Activated T-cell treated with anti-CD3 and anti-CD28 coated beads, Interleukin-2, amount 50 U/mL, for 72 hours (primary cell): Measurements from ENCODE around the gene ZNF32. TPM values are rescaled to one million over a fixed set of nuclear protein-coding genes. Genes with fewer than 3 reads are reported as not detected.
"Not testable (repeated sequence)": the region's sequence is repeated elsewhere in the genome, so short reads cannot be mapped to it uniquely, and the experiment has no call there.

Experiments used
- ATAC-seq, 2 donors: fragments of 150-1000 bp; cut with Tn5 transposase; replicated peaks in 1 of 2; 2 replicates each; pipeline ENCODE4 v1.10.0; 2021; ENCODE audit warnings: moderate library complexity in 2 of 2, mild to moderate bottlenecking in 1 of 2
- DNase-seq, 2 donors: peaks; one replicate each; pipeline ENCODE4 v3.0.0; 2021 to 2022; ENCODE audit warnings: mixed read lengths in 1 of 2
- H3K27ac Mint-ChIP-seq: one replicate; pipeline ENCODE4 v1.8.0; 2022; ENCODE audit warnings: mild to moderate bottlenecking, moderate library complexity, mixed read lengths
- H3K27me3 Mint-ChIP-seq: one replicate; pipeline ENCODE4 v1.8.0; 2022; ENCODE audit warnings: low read depth, mixed read lengths
- H3K36me3 Mint-ChIP-seq, 2 donors: one replicate each; pipeline ENCODE4 v1.8.0; 2022; ENCODE audit warnings: mixed read lengths in 2 of 2, mild to moderate bottlenecking in 1 of 2; ENCODE audit not compliant: insufficient read depth in 2 of 2
- H3K4me1 Mint-ChIP-seq: one replicate; pipeline ENCODE4 v1.8.0; 2022; ENCODE audit warnings: low read depth, mixed read lengths
- H3K4me3 Mint-ChIP-seq, 2 donors: one replicate each; pipeline ENCODE4 v1.8.0; 2022; ENCODE audit warnings: mild to moderate bottlenecking in 2 of 2, mixed read lengths in 2 of 2, moderate library complexity in 2 of 2
- H3K9me3 Mint-ChIP-seq, 2 donors: one replicate each; pipeline ENCODE4 v1.8.0; 2022; ENCODE audit warnings: mixed read lengths in 2 of 2
- total RNA-seq, 2 donors: library from RNA; stranded (reverse); gene quantifications; one replicate each; pipeline ENCODE4 v1.2.3, GENCODE V29; 2022

Gene ZNF32
- total RNA-seq, 2 donors from 2014 or later = 12.4 to 18.0 TPM

- peaks cover 34% of the 10 kb centered on the region for H3K4me1 Mint-ChIP-seq
- H3K36me3 Mint-ChIP-seq = peaks cover 17 to 24% of the 10 kb centered on the region in 2 donors
- H3K27ac Mint-ChIP-seq = peak within 1 kb of the TSS; percentile 29
- H3K27me3 Mint-ChIP-seq = no peaks in the 10 kb centered on the region
- peaks cover 0 to 8% of the 10 kb centered on the region in 2 donors for H3K9me3 Mint-ChIP-seq
- ATAC-seq = peak; percentile 91 to 92
- DNase-seq = peak; percentile 65 to 72
- peak within 1 kb of the TSS; percentile 83 to 85 for H3K4me3 Mint-ChIP-seq
Measured at GRCh38 chr10:43606323-43607198, 42.1 kb downstream of the ZNF32 start, which contains the start of gene ZNF485. Gene ZNF485, plus strand, starts transcription at chr10:43606438. Its CDS starts 613 bp downstream, at chr10:43607051.

GRCh38 chr10:43605850-43606322, 42.8 kb downstream of the ZNF32 start:
- H3K9me3 Mint-ChIP-seq = peaks cover 0 to 8% of the 10 kb centered on the region in 2 donors
- H3K27ac Mint-ChIP-seq = peak overlapping the region; percentile 29
- peaks cover 16 to 23% of the 10 kb centered on the region in 2 donors for H3K36me3 Mint-ChIP-seq
- peak overlapping the region; percentile 71 to 83 for H3K4me3 Mint-ChIP-seq
- no peak for DNase-seq
- ATAC-seq = peak in 1 of 2 donors; percentile 44
- no peaks in the 10 kb centered on the region for H3K27me3 Mint-ChIP-seq
- H3K4me1 Mint-ChIP-seq = peaks cover 34% of the 10 kb centered on the region

- DNase-seq, H3K27ac Mint-ChIP-seq, H3K27me3 Mint-ChIP-seq, H3K9me3 Mint-ChIP-seq, H3K4me3 Mint-ChIP-seq, H3K4me1 Mint-ChIP-seq, ATAC-seq: not testable (repeated sequence)
- peaks cover 3 to 11% of the 10 kb centered on the region in 2 donors for H3K36me3 Mint-ChIP-seq
Measured at GRCh38 chr10:43601576-43601975, 47.1 kb downstream of the ZNF32 start.

- ATAC-seq (no peak), DNase-seq (no peak)
- peaks cover 0 to 4% of the 10 kb centered on the region in 2 donors for H3K9me3 Mint-ChIP-seq
- H3K27ac Mint-ChIP-seq = no peak overlapping the region
- peaks cover 0 to 11% of the 10 kb centered on the region in 2 donors for H3K36me3 Mint-ChIP-seq
- peaks cover 5% of the 10 kb centered on the region for H3K27me3 Mint-ChIP-seq
- peaks cover 22% of the 10 kb centered on the region for H3K4me1 Mint-ChIP-seq
- H3K4me3 Mint-ChIP-seq = no peak overlapping the region
Measured at GRCh38 chr10:43599333-43599732, 49.3 kb downstream of the ZNF32 start.

- DNase-seq = no peak
- peaks cover 22% of the 10 kb centered on the region for H3K4me1 Mint-ChIP-seq
- no peak for ATAC-seq
- H3K36me3 Mint-ChIP-seq = peaks cover 5 to 16% of the 10 kb centered on the region in 2 donors
- peaks cover 10% of the 10 kb centered on the region for H3K27me3 Mint-ChIP-seq
- no peak overlapping the region for H3K4me3 Mint-ChIP-seq
- peaks cover 0 to 7% of the 10 kb centered on the region in 2 donors for H3K9me3 Mint-ChIP-seq
- no peak overlapping the region for H3K27ac Mint-ChIP-seq
Measured at GRCh38 chr10:43598446-43598845, 50.2 kb downstream of the ZNF32 start.

GRCh38 chr10:43596546-43596945, 52.1 kb downstream of the ZNF32 start:
- Mint-ChIP-seq H3K4me3 (no peak overlapping the region), H3K9me3 (peaks cover 4 to 7% of the 10 kb centered on the region in 2 donors)

GRCh38 chr10:43595739-43596298, 52.9 kb downstream of the ZNF32 start:
- peak overlapping the region; percentile 73 to 75 for H3K4me3 Mint-ChIP-seq

More at GRCh38 chr10:43596546-43596945, 52.1 kb downstream of the ZNF32 start:
- ATAC-seq (no peak), DNase-seq (no peak)
- Mint-ChIP-seq H3K36me3 (peaks cover 12 to 15% of the 10 kb centered on the region in 2 donors), H3K4me1 (peaks cover 22% of the 10 kb centered on the region), H3K27me3 (peaks cover 10% of the 10 kb centered on the region), H3K27ac (no peak overlapping the region)

GRCh38 chr10:43594944-43595589, 53.6 kb downstream of the ZNF32 start:
- DNase-seq (peak; percentile 43 to 46), ATAC-seq (peak; percentile 85 to 86)
- Mint-ChIP-seq H3K36me3 (peaks cover 17% of the 10 kb centered on the region in 2 donors), H3K27me3 (peaks cover 10% of the 10 kb centered on the region), H3K9me3 (peaks cover 4 to 10% of the 10 kb centered on the region in 2 donors), H3K4me3 (peak overlapping the region; percentile 73 to 75), H3K4me1 (peaks cover 22% of the 10 kb centered on the region), H3K27ac (no peak overlapping the region)

More at GRCh38 chr10:43595739-43596298, 52.9 kb downstream of the ZNF32 start:
- no peak overlapping the region for H3K27ac Mint-ChIP-seq
- peak; percentile 31 to 40 for DNase-seq
- H3K4me1 Mint-ChIP-seq = peaks cover 22% of the 10 kb centered on the region
- peaks cover 15 to 16% of the 10 kb centered on the region in 2 donors for H3K36me3 Mint-ChIP-seq
- peaks cover 4 to 8% of the 10 kb centered on the region in 2 donors for H3K9me3 Mint-ChIP-seq
- ATAC-seq = peak; percentile 76 to 80
- peaks cover 10% of the 10 kb centered on the region for H3K27me3 Mint-ChIP-seq

Other genes with a start within 250 kb of the ZNF32 start
- 100 to 1,000 TPM; 412 to 475 TPM for gene HNRNPF, start 239.7 kb downstream of the ZNF32 start, total RNA-seq
- gene ZNF487, start 211.8 kb downstream of the ZNF32 start, total RNA-seq = 1 to 10 TPM; 2.9 to 3.6 TPM
- gene ZNF239, start 74.3 kb downstream of the ZNF32 start, total RNA-seq = 1 to 10 TPM; 1.3 to 2.6 TPM
- 1 to 10 TPM; 2.8 to 4.6 TPM for gene ZNF485, start 42.4 kb downstream of the ZNF32 start, total RNA-seq